ENCODE measurements around the gene AK8. TPM values are rescaled to one million over a fixed set of nuclear protein-coding genes. Genes with fewer than 3 reads are reported as not detected.

AK8 gene
- total and polyA plus RNA-seq, 9 of the 15 experiments (the other 6 are each of a cell fraction or from before 2014, with no cell fraction given), result 0.06 to 0.37 TPM; not detected in 7

- in situ Hi-C loops (cut with MboI), result no loop called here
- H3K4me1 ChIP-seq (replicated peaks in 1 of 2; ENCODE audit: control insufficient read depth in 2 of 2, insufficient read depth in 2 of 2, low read length in 2 of 2), result peaks cover 0 to 3% of the 10 kb centered on the region in 2 experiments; a peak in 1 of 5 replicates
- ATAC-seq (no peak), FAIRE-seq (no peak), DNase-seq (ENCODE audit: extremely low read depth in 1 of 4, low spot score in 3 of 4) (no peak)
- H3K9ac ChIP-seq (ENCODE audit: insufficient read depth in 1 of 2, low read depth in 2 of 2, low read length in 2 of 2), result no peak overlapping the region
- WGBS (ENCODE audit: insufficient coverage, low coverage, missing lambda C conversion rate), result 2% methylated on average over 6 of the region's 6 CpGs
- H3K36me3 ChIP-seq (ENCODE audit: control insufficient read depth, insufficient read depth, low read length), result no peaks in the 10 kb centered on the region
- ChIA-PET CTCF (ENCODE audit: low intra/inter-chr PET ratio) (no interaction called here), POLR2A (interaction anchor here (1.0 kb wide), 1 partner anchor 51 kb away, joined by 3 read pairs; no protein-coding TSS in a partner anchor)
- H3K9me3 ChIP-seq (replicated peaks; ENCODE audit: control insufficient read depth, insufficient read depth, low read depth, low read length), result no peaks in the 10 kb centered on the region
- no TSS peak for BruUV-seq (replicated peaks)
- no peak overlapping the region for H3K27ac ChIP-seq (ENCODE audit: extremely low read depth, low read depth, low read length)
- H2AFZ ChIP-seq (ENCODE audit: low read depth, low read length), result no peak overlapping the region
- H3K9me1 ChIP-seq (ENCODE audit: control insufficient read depth, insufficient read depth, low read length), result no peaks in the 10 kb centered on the region
- H4K20me1 ChIP-seq (replicated peaks; ENCODE audit: control insufficient read depth, insufficient read depth, low read length), result no peaks in the 10 kb centered on the region
- TF ChIP-seq HMGXB4 (CRISPR knock-in tag; IDR thresholded peaks at IDR 0.05) (no peak), MAFG (tag; conservative IDR thresholded peaks at IDR 0.05) (no peak), HMBOX1 (IDR thresholded peaks at IDR 0.05) (no peak)
- intact Hi-C loops (cut with micrococcal nuclease), result no loop called here
- H3K27me3 ChIP-seq (ENCODE audit: control insufficient read depth in 2 of 2, insufficient read depth in 2 of 2, low read length in 2 of 2), result peaks cover 44% of the 10 kb centered on the region in 2 experiments
- no peak overlapping the region for H3K4me2 ChIP-seq (ENCODE audit: insufficient read depth, low read length)
- no peak overlapping the region for H3K4me3 ChIP-seq
- H3K79me2 ChIP-seq (ENCODE audit: control insufficient read depth, insufficient read depth, low read length), result no peaks in the 10 kb centered on the region
These were observed 167.8 kb downstream of the AK8 start for GRCh38 chr9:132710333-132710732.

All from K562 (cell line).